Cardiac fibroblast (primary cell): ENCODE data around the gene TAF6L.
A peak's percentile ranks its signal among the peaks of the same experiment; 100 is the strongest.

Experiments used
- DNase-seq, 2 donors: peaks; one replicate each; pipeline versions ENCODE4 v3.0.0 to v3.0.0-alpha.2; 2010; ENCODE audit warnings: low read depth in 2 of 2
- H3K4me3 ChIP-seq, 2 donors: replicated peaks in 1 of 2; 1 replicate in 1 of 2; 2 replicates in 1 of 2; pipeline ENCODE4 v1.5.1; 2011; ENCODE audit warnings: low read depth in 2 of 2, low read length in 2 of 2, mild to moderate bottlenecking in 2 of 2, moderate library complexity in 1 of 2
- CTCF ChIP-seq: IDR thresholded peaks from one replicate; pipeline ENCODE4 v1.5.1; 2011; ENCODE audit warnings: low read depth, mild to moderate bottlenecking, low read length, inconsistent platforms

Gene TAF6L

GRCh38 chr11:62770778-62771143, 435 bp upstream of the TAF6L start:
- TF ChIP-seq CTCF = no peak
- H3K4me3 ChIP-seq = peak overlapping the region; percentile 65 to 76
- DNase-seq = no peak

DNA sequence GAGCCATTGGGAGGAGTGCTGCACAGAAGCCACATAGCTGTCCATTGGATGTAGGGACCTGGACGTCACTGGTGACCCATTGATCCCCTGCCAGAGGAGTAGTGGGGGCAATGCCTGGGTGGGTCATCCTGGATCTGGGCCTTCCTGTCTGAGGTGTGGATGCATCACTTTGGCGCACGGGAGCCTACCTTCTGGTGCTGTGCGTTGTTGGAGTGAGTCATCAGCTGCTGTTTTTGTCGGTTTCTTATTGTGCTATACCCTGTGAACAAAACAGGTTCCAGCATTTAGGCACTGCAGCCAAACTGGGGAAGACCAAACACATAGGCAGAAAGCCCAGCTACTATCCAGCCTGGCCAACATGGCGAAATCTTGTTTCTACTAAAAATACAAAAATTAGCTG, 3.2 kb downstream of the TAF6L start:
- no peak overlapping the region for H3K4me3 ChIP-seq
- TF ChIP-seq CTCF = no peak
- DNase-seq = no peak

DNA sequence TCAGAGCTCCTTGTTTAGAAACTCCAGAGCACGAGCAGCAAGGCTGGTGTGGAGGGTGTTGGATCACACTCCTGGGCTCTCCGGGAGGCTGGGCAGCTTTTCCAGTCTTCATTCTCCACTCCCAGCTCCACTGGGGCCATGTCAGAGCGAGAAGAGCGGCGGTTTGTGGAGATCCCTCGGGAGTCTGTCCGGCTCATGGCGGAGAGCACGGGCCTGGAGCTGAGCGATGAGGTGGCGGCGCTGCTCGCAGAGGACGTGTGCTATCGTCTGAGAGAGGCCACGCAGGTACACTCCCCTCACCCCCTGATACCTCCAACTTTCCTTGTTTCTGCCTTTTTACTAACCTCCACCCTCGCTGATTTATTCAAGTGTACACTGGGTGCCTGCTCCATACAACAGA, 4.5 kb downstream of the TAF6L start:
- no peak for DNase-seq
- no peak overlapping the region for H3K4me3 ChIP-seq
- no peak for TF ChIP-seq CTCF

DNA sequence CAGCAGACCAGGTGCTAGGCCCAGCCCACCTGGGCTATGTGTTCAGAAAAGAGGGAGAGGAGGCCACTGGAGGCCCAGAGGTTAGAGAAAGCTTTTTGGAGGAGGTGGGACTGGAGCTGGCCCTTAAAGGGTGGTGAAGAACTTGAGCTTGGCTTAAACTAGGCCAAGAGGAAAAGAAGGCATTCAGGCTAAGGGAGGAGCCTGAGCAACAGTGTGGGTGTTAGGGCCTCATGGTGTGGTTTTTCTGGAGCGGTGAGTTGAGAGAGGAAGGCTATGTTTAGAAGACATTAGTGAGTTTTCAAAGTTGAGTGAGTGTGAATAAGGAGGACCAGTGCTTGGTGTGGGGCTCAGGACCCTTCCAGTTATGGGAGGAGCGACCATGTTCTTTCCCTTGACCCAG, 6.2 kb downstream of the TAF6L start:
- H3K4me3 ChIP-seq = no peak overlapping the region
- TF ChIP-seq CTCF = no peak
- no peak for DNase-seq

- no peak for TF ChIP-seq CTCF
Measured at GRCh38 chr11:62778441-62778840, 7.2 kb downstream of the TAF6L start.

GRCh38 chr11:62782753-62783152, 11.6 kb downstream of the TAF6L start:
- no peak for DNase-seq
- no peak overlapping the region for H3K4me3 ChIP-seq
- no peak for TF ChIP-seq CTCF

More at GRCh38 chr11:62778441-62778840, 7.2 kb downstream of the TAF6L start:
- no peak for DNase-seq
- H3K4me3 ChIP-seq = no peak overlapping the region

DNA sequence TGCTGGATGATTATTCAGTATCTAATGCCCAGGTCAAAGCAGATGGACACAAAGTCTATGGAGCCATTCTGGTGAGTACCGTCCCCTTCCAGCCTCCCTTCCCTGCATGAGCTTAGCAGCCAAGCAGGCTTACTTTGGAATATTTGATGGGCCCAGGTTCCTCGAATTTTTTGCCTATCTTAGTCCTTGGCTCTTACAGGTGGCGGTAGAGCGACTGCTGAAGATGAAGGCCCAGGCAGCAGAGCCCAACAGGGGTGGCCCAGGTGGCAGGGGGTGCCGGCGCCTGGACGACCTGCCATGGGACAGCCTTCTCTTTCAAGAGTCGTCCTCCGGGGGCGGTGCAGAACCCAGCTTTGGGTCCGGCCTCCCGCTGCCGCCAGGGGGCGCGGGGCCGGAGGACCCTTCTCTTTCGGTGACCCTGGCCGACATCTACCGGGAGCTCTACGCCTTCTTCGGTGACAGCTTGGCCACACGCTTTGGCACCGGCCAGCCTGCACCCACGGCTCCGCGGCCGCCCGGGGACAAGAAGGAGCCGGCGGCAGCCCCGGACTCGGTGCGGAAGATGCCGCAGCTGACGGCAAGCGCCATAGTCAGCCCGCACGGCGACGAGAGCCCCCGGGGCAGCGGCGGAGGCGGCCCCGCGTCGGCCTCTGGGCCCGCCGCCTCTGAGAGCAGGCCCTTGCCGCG, 15.3 kb downstream of the TAF6L start:
- H3K4me3 ChIP-seq = peak overlapping the region; percentile 82 to 95
- peak; percentile 99 for TF ChIP-seq CTCF
- peak; percentile 84 to 86 for DNase-seq
